NCI-H460 (cell line): ENCODE measurements around the gene ATAD5. TPM values are rescaled to one million over a fixed set of nuclear protein-coding genes. Genes with fewer than 3 reads are reported as not detected.
A peak's percentile ranks its signal among the peaks of the same experiment; 100 is the strongest.
"Not testable (repeated sequence)": the region's sequence is repeated elsewhere in the genome, so short reads cannot be mapped to it uniquely, and the experiment has no call there.

Experiments
- DNase-seq: peaks from one replicate; pipeline ENCODE4 v3.0.0-alpha.2; 2016; ENCODE audit warnings: low read depth; ENCODE audit errors: extremely low read depth
- total RNA-seq: library from RNA; depleted of rRNA; stranded (reverse); fragments of >200 nt; shearing (Covaris generic); gene quantifications from 2 replicates; pipeline ENCODE4 v1.2.3, GENCODE V29; 2014

Gene ATAD5
- total RNA-seq, 1 experiment from 2014 or later: 7.2 TPM

- not testable (repeated sequence) for DNase-seq
These were observed 78.4 kb downstream of the ATAD5 start for GRCh38 chr17:30910151-30910550.

GRCh38 chr17:30913955-30914354 lies 82.2 kb downstream of the ATAD5 start:
- no peak for DNase-seq

GRCh38 chr17:30915833-30916611 lies 84.3 kb downstream of the ATAD5 start:
- DNase-seq: no peak

- no peak for DNase-seq
These were observed 85.3 kb downstream of the ATAD5 start for GRCh38 chr17:30917050-30917449.

GRCh38 chr17:30920282-30920681 lies 88.5 kb downstream of the ATAD5 start:
- no peak for DNase-seq

GRCh38 chr17:30920683-30921543 lies 89.1 kb downstream of the ATAD5 start:
- no peak for DNase-seq

GRCh38 chr17:30921544-30922196 lies 89.9 kb downstream of the ATAD5 start, which contains the start of gene ADAP2:
ADAP2 (plus strand) TSS chr17:30921945; CDS start chr17:30922015, 70 bp downstream.
- peak; percentile 7 for DNase-seq

GRCh38 chr17:30922235-30923030 lies 90.7 kb downstream of the ATAD5 start:
- no peak for DNase-seq

- DNase-seq: no peak
These were observed 92.6 kb downstream of the ATAD5 start for GRCh38 chr17:30924341-30924740.

GRCh38 chr17:30926516-30926915 lies 94.8 kb downstream of the ATAD5 start:
- DNase-seq: no peak

GRCh38 chr17:30927756-30928155 lies 96.0 kb downstream of the ATAD5 start:
- no peak for DNase-seq

- DNase-seq: no peak
These were observed 96.8 kb downstream of the ATAD5 start for GRCh38 chr17:30928584-30928983.

GRCh38 chr17:30929081-30929633 lies 97.4 kb downstream of the ATAD5 start:
- DNase-seq: no peak

GRCh38 chr17:30929861-30930260 lies 98.1 kb downstream of the ATAD5 start:
- DNase-seq: not testable (repeated sequence)

- no peak for DNase-seq
These were observed 98.7 kb downstream of the ATAD5 start for GRCh38 chr17:30930495-30930894.

GRCh38 chr17:30931582-30931981 lies 99.8 kb downstream of the ATAD5 start:
- DNase-seq: not testable (repeated sequence)

GRCh38 chr17:30933966-30934365 lies 102.2 kb downstream of the ATAD5 start:
- no peak for DNase-seq

GRCh38 chr17:30939051-30939689 lies 107.4 kb downstream of the ATAD5 start:
- no peak for DNase-seq

GRCh38 chr17:30942308-30943079 lies 110.7 kb downstream of the ATAD5 start:
- no peak for DNase-seq
